CD8-positive, alpha-beta memory T cell (primary cell): ENCODE results near the gene ADORA3. TPM values are rescaled to one million over a fixed set of nuclear protein-coding genes. Genes with fewer than 3 reads are reported as not detected.
"Not testable (repeated sequence)": the region's sequence is repeated elsewhere in the genome, so short reads cannot be mapped to it uniquely, and the experiment has no call there.

ENCODE experiments used
- CTCF ChIA-PET: fragments of 350-600 bp; sonication (Branson Sonifier 250); formaldehyde crosslinking; loops from one replicate; lab custom pipeline; 2021; ENCODE audit warnings: antibody characterized with exemption; lab: Charles Lee
- POLR2A ChIA-PET: fragments of 350-600 bp; sonication (Branson Sonifier 250); formaldehyde crosslinking; loops from one replicate; lab custom pipeline; 2021; ENCODE audit warnings: antibody characterized with exemption; lab: Charles Lee
- DNase-seq, 5 donors: peaks; one replicate each; pipeline versions ENCODE4 v3.0.0 to v3.0.0-alpha.2; 2020 to 2022; ENCODE audit warnings: mixed read lengths in 1 of 5
- H3K27ac ChIP-seq: one replicate; pipeline ENCODE4 v1.7.0; 2013; ENCODE audit warnings: low read depth, mild to moderate bottlenecking, low read length, moderate library complexity
- H3K27me3 ChIP-seq: 2 replicates; pipeline ENCODE4 v1.7.0; 2013; ENCODE audit warnings: low read length, mild to moderate bottlenecking; ENCODE audit not compliant: insufficient read depth, poor library complexity, severe bottlenecking
- H3K36me3 ChIP-seq: 2 replicates; pipeline ENCODE4 v1.7.0; 2013; ENCODE audit warnings: mild to moderate bottlenecking, low read length, moderate library complexity; ENCODE audit not compliant: insufficient read depth
- H3K4me1 ChIP-seq: 2 replicates; pipeline ENCODE4 v1.7.0; 2013; ENCODE audit warnings: mild to moderate bottlenecking, low read length, moderate library complexity; ENCODE audit not compliant: insufficient read depth
- H3K4me3 ChIP-seq: 2 replicates; pipeline ENCODE4 v1.7.0; 2013; ENCODE audit warnings: mild to moderate bottlenecking, low read length
- H3K9me3 ChIP-seq: 2 replicates; pipeline ENCODE4 v1.7.0; 2013; ENCODE audit warnings: mild to moderate bottlenecking, low read length
- H3K27ac Mint-ChIP-seq, 8 donors: one replicate each; pipeline ENCODE4 v1.8.0; 2020 to 2021; ENCODE audit warnings: mixed read lengths in 8 of 8, mild to moderate bottlenecking in 6 of 8, inconsistent platforms in 3 of 8, moderate library complexity in 3 of 8
- H3K27me3 Mint-ChIP-seq, 2 donors: one replicate each; pipeline ENCODE4 v1.8.0; 2020 to 2021; ENCODE audit warnings: mixed read lengths in 2 of 2, mild to moderate bottlenecking in 1 of 2, moderate library complexity in 1 of 2
- H3K36me3 Mint-ChIP-seq, 3 donors: one replicate each; pipeline ENCODE4 v1.8.0; 2020 to 2021; ENCODE audit warnings: mixed read lengths in 3 of 3, inconsistent platforms in 1 of 3, mild to moderate bottlenecking in 1 of 3
- H3K4me1 Mint-ChIP-seq, 3 donors: one replicate each; pipeline ENCODE4 v1.8.0; 2020 to 2021; ENCODE audit warnings: mixed read lengths in 3 of 3, inconsistent platforms in 1 of 3, mild to moderate bottlenecking in 1 of 3
- H3K4me3 Mint-ChIP-seq, 7 donors: one replicate each; pipeline ENCODE4 v1.8.0; 2020 to 2021; ENCODE audit warnings: mixed read lengths in 7 of 7, mild to moderate bottlenecking in 6 of 7, moderate library complexity in 4 of 7, inconsistent platforms in 2 of 7
- H3K9me3 Mint-ChIP-seq, 5 donors: one replicate each; pipeline ENCODE4 v1.8.0; 2020 to 2022; ENCODE audit warnings: mixed read lengths in 5 of 5, mild to moderate bottlenecking in 3 of 5, moderate library complexity in 2 of 5, inconsistent platforms in 1 of 5
- polyA plus RNA-seq: library from polyadenylated mRNA; unstranded; fragments of 300-500 nt; fragmentation: Illumina TruSeq; gene quantifications from one replicate; pipeline ENCODE4 v1.2.3, GENCODE V29; 2021
- total RNA-seq, 2 experiments: library from RNA; stranded (reverse); gene quantifications; one replicate each; pipeline ENCODE4 v1.2.3, GENCODE V29; 2021

The ADORA3 gene
- total RNA-seq (under 1 TPM; 0.39 to 0.51 TPM), polyA plus RNA-seq (not detected)

- H3K4me1 Mint-ChIP-seq, result peaks cover 57 to 70% (median 68%) of the 10 kb centered on the region in 3 donors
- no peaks in the 10 kb centered on the region for H3K36me3 ChIP-seq
- H3K4me1 ChIP-seq, result peaks cover 59% of the 10 kb centered on the region
- CTCF ChIA-PET, result interaction anchor here (0.7 to 1.9 kb wide), 4 partner anchors 17 to 266 kb away, joined by 3 to 7 read pairs (median 4); no protein-coding TSS in a partner anchor
- POLR2A ChIA-PET, result no interaction called here
- H3K27ac Mint-ChIP-seq, result peak within 1 kb of the TSS; percentile 8 to 88 (median 67)
- no peaks in the 10 kb centered on the region for H3K27me3 Mint-ChIP-seq
- no peaks in the 10 kb centered on the region for H3K9me3 Mint-ChIP-seq
- no peak within 1 kb of the TSS for H3K4me3 ChIP-seq
- no peak within 1 kb of the TSS for H3K27ac ChIP-seq
- H3K9me3 ChIP-seq, result no peaks in the 10 kb centered on the region
- no peak for DNase-seq
- peak within 1 kb of the TSS in 6 of 7 donors; percentile 2 to 84 (median 23) for H3K4me3 Mint-ChIP-seq
- no peaks in the 10 kb centered on the region for H3K27me3 ChIP-seq
- peaks cover 0 to under 1% (median 0%) of the 10 kb centered on the region in 3 donors for H3K36me3 Mint-ChIP-seq
These were observed at the start of gene ADORA3, which contains the start of gene TMIGD3 for GRCh38 chr1:111503585-111504060. ADORA3 (minus strand) TSS chr1:111503633; CDS start chr1:111503354, 279 bp downstream. TMIGD3 (minus strand) TSS chr1:111503633; CDS start chr1:111503354, 279 bp downstream.

DNA sequence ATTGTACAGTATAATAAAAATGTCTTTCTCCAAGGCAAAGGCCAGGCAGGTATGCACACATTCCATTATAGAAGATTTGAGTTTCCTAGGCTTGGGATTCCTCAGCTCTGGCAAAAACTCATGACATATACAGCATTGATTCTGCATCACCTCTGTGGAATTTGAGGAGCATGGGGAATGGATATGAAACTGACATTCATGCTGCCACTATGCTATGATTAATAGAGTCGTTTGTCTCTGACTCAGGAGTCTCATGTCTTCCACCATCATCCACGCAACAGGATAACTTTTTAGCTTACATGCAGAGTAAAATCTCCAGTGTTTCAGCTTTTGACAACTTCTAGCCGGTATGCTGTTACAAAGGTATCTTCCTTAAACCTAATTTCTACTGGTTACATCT lies 49.8 kb upstream of the ADORA3 start:
- ChIA-PET CTCF (interaction anchor here (0.6 kb wide), 2 partner anchors 102 to 1387 kb away, joined by 3 read pairs; no protein-coding TSS in a partner anchor), POLR2A (no interaction called here)
- Histone ChIP-seq H3K4me3 (no peak overlapping the region), H3K9me3 (no peaks in the 10 kb centered on the region), H3K27ac (no peak overlapping the region), H3K4me1 (no peaks in the 10 kb centered on the region), H3K36me3 (no peaks in the 10 kb centered on the region), H3K27me3 (no peaks in the 10 kb centered on the region)
- Mint-ChIP-seq H3K4me3 (no peak overlapping the region), H3K4me1 (peaks cover 4 to 12% (median 11%) of the 10 kb centered on the region in 3 donors), H3K9me3 (no peaks in the 10 kb centered on the region), H3K36me3 (peaks cover 0 to 10% (median 0%) of the 10 kb centered on the region in 3 donors), H3K27me3 (peaks cover 0 to 9% of the 10 kb centered on the region in 2 donors), H3K27ac (no peak overlapping the region)
- DNase-seq, result no peak

DNA sequence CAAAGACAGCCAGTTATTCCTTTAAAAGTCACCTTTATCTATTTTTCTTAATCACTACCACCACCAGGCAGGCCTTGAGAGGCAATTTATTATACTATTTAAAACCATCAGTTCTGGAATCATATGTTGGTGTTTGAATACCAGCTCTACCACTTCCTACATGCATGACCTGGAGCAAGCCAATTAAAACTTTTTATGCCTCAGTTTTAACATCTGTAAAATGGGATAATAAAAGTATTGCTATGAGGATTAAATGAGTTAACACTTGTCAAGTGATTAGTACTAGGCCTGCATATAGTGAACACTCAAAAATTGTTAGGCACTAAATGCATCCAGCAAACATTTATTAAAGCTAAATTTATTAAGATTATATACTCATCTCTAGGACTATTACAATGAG lies 49.2 kb upstream of the ADORA3 start:
- ChIA-PET POLR2A (no interaction called here), CTCF (no interaction called here)

DNA sequence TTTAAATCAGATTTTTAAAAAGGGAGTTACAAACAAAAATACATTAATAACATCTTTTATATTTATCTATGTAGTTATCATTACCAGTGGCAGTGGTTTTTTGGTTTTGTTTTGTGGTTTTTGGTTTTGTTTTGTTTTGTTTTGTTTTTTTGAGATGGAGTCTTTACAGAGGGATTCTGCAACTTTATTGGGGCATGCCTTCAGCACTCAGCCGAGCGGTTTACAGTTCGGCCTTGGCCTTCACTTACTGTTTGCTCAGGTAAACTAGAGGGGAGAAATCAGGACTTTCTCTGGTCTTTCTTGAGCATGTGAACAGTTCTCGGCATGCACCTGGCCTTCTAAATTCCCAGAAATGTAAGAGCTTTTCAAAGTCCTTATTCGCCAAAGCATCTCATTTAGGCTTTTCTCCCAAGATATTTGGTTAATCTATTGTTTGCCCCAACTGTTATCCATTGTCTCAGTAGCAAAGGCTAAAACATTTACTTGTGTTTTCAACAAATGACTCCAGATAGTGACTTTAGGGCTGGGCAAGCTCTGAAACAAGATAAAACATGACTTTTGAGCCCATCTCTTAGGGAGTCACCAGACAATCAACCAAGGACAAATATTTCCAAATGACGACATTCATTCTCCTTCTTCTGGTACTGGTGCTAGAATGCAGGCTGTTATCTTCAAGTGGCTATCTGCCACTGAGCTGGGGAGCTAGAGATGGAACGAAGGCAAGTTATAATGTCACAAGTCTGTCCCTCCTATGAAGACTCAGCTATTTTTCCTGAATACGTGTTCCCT lies 48.4 kb upstream of the ADORA3 start:
- no peak overlapping the region for H3K4me3 ChIP-seq
- no peak for DNase-seq
- Mint-ChIP-seq H3K27me3 (peaks cover 0 to 9% of the 10 kb centered on the region in 2 donors), H3K27ac (no peak overlapping the region), H3K9me3 (no peaks in the 10 kb centered on the region), H3K4me1 (peaks cover 4 to 12% (median 11%) of the 10 kb centered on the region in 3 donors), H3K4me3 (no peak overlapping the region), H3K36me3 (peaks cover 0 to 10% (median 0%) of the 10 kb centered on the region in 3 donors)
- ChIA-PET POLR2A (no interaction called here), CTCF (no interaction called here)
- no peaks in the 10 kb centered on the region for H3K9me3 ChIP-seq
- H3K4me1 ChIP-seq, result no peaks in the 10 kb centered on the region
- no peak overlapping the region for H3K27ac ChIP-seq
- no peaks in the 10 kb centered on the region for H3K27me3 ChIP-seq
- H3K36me3 ChIP-seq, result no peaks in the 10 kb centered on the region

More for the DNA sequence above, 49.2 kb upstream of the ADORA3 start:
- peaks cover 0 to 10% (median 0%) of the 10 kb centered on the region in 3 donors for H3K36me3 Mint-ChIP-seq
- no peak overlapping the region for H3K27ac Mint-ChIP-seq
- no peaks in the 10 kb centered on the region for H3K9me3 Mint-ChIP-seq
- Histone ChIP-seq H3K9me3 (no peaks in the 10 kb centered on the region), H3K27ac (no peak overlapping the region), H3K27me3 (no peaks in the 10 kb centered on the region), H3K4me3 (no peak overlapping the region), H3K36me3 (no peaks in the 10 kb centered on the region), H3K4me1 (no peaks in the 10 kb centered on the region)
- no peak overlapping the region for H3K4me3 Mint-ChIP-seq
- no peak for DNase-seq
- peaks cover 4 to 12% (median 11%) of the 10 kb centered on the region in 3 donors for H3K4me1 Mint-ChIP-seq
- H3K27me3 Mint-ChIP-seq, result peaks cover 0 to 12% of the 10 kb centered on the region in 2 donors

DNA sequence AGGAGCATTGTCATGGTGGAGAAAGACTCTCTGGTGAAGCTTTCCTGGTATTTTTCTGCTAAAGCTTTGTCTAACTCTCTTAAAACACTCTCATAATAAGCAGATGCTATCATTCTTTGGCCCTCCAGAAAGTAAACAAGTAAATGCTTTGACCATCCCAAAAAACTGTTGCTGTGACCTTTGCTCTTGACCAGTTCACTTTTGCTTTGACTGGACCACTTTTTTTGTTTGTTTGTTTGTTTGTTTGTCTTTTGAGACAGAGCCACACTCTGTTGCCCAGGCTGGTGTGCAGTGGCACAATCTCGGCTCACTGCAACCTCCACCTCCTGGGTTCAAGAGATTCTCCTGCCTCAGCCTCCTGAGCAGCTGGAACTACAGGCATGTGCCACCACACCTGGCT lies 44.4 kb upstream of the ADORA3 start:
- H3K4me3 Mint-ChIP-seq, POLR2A ChIA-PET, H3K36me3 ChIP-seq, H3K27me3 ChIP-seq, CTCF ChIA-PET, H3K4me3 ChIP-seq, H3K9me3 ChIP-seq, H3K27ac ChIP-seq, H3K4me1 ChIP-seq, DNase-seq, H3K27ac Mint-ChIP-seq, H3K36me3 Mint-ChIP-seq, H3K27me3 Mint-ChIP-seq, H3K9me3 Mint-ChIP-seq: not testable (repeated sequence)
- H3K4me1 Mint-ChIP-seq, result peaks cover 4 to 12% (median 11%) of the 10 kb centered on the region in 3 donors

DNA sequence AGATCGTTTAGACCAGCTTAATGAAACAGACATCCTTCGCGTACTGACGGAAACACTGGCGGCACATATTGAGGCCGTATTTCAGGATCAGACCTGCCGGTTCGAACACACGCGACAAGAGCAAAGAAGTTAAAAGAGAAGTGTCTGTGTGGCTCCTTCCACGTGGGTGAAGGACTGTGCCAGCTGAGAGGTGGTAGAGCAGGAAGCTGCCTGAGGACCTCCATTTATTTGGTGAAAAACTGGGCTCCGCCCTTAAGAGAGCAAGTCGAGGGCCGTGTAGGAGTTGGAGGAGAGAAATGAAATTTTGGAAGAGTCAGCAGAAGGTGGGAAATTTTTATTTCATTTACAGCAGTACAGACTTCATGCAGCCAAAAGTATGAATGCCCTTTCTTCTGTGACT lies 38.8 kb upstream of the ADORA3 start:
- Mint-ChIP-seq H3K27me3 (peaks cover 0 to 8% of the 10 kb centered on the region in 2 donors), H3K4me1 (no peaks in the 10 kb centered on the region), H3K27ac (peak overlapping the region in 1 of 8 donors; percentile 22), H3K36me3 (no peaks in the 10 kb centered on the region), H3K9me3 (peaks cover 0 to 3% (median 0%) of the 10 kb centered on the region in 5 donors), H3K4me3 (no peak overlapping the region)
- no peaks in the 10 kb centered on the region for H3K36me3 ChIP-seq
- H3K27ac ChIP-seq, result no peak overlapping the region
- no peaks in the 10 kb centered on the region for H3K9me3 ChIP-seq
- H3K4me1 ChIP-seq, result no peaks in the 10 kb centered on the region
- CTCF ChIA-PET, result no interaction called here
- no peaks in the 10 kb centered on the region for H3K27me3 ChIP-seq
- POLR2A ChIA-PET, result no interaction called here
- no peak for DNase-seq
- H3K4me3 ChIP-seq, result no peak overlapping the region

GRCh38 chr1:111541721-111542120 lies 38.3 kb upstream of the ADORA3 start:
- no peaks in the 10 kb centered on the region for H3K9me3 ChIP-seq
- Mint-ChIP-seq H3K9me3 (peaks cover 0 to 3% (median 0%) of the 10 kb centered on the region in 5 donors), H3K36me3 (no peaks in the 10 kb centered on the region), H3K27ac (no peak overlapping the region), H3K27me3 (peaks cover 0 to 8% of the 10 kb centered on the region in 2 donors), H3K4me3 (no peak overlapping the region), H3K4me1 (no peaks in the 10 kb centered on the region)
- H3K4me1 ChIP-seq, result no peaks in the 10 kb centered on the region
- no peak overlapping the region for H3K4me3 ChIP-seq
- POLR2A ChIA-PET, result no interaction called here
- no peaks in the 10 kb centered on the region for H3K36me3 ChIP-seq
- H3K27ac ChIP-seq, result no peak overlapping the region
- H3K27me3 ChIP-seq, result no peaks in the 10 kb centered on the region
- CTCF ChIA-PET, result no interaction called here
- no peak for DNase-seq

DNA sequence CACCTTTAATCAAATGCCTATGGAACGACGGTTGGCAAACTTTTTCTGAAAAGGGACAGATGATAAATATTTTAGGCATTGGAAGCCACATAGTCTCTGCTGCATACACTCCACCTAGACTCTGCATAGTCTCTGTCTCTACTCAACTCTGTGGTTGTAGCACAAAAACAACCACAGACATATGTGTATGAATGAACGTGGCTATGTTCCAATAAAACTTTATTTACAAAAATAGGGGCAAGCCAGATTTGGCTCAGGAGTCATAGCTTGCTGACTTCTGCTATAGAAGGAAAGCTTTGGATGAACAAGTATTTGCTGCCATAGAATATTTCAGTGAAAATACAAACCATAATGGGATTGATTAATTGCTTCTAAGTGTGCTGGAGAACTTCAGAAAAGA lies 37.5 kb upstream of the ADORA3 start:
- no peaks in the 10 kb centered on the region for H3K4me1 Mint-ChIP-seq
- H3K4me3 Mint-ChIP-seq, result no peak overlapping the region
- H3K27me3 Mint-ChIP-seq, result peaks cover 0 to 8% of the 10 kb centered on the region in 2 donors
- Histone ChIP-seq H3K27me3 (no peaks in the 10 kb centered on the region), H3K4me1 (no peaks in the 10 kb centered on the region), H3K27ac (no peak overlapping the region), H3K9me3 (no peaks in the 10 kb centered on the region), H3K36me3 (no peaks in the 10 kb centered on the region), H3K4me3 (no peak overlapping the region)
- POLR2A ChIA-PET, result interaction anchor here (0.7 kb wide), 1 partner anchor 25 kb away, joined by 3 read pairs; no protein-coding TSS in a partner anchor
- no peak for DNase-seq
- no peak overlapping the region for H3K27ac Mint-ChIP-seq
- H3K9me3 Mint-ChIP-seq, result peaks cover 0 to 3% (median 0%) of the 10 kb centered on the region in 5 donors
- H3K36me3 Mint-ChIP-seq, result no peaks in the 10 kb centered on the region
- CTCF ChIA-PET, result interaction anchor here (2.4 kb wide), 1 partner anchor 33 kb away, joined by 7 read pairs; no protein-coding TSS in a partner anchor
